CD4-positive, alpha-beta T cell treated with Interleukin-4 for 4 hours (primary cell): Measurements from ENCODE around the gene OXCT2.
"Not testable (repeated sequence)": the region's sequence is repeated elsewhere in the genome, so short reads cannot be mapped to it uniquely, and the experiment has no call there.

Experiments
- DNase-seq: peaks from one replicate; pipeline ENCODE4 v3.0.0-alpha.2; 2020

The OXCT2 gene

DNA sequence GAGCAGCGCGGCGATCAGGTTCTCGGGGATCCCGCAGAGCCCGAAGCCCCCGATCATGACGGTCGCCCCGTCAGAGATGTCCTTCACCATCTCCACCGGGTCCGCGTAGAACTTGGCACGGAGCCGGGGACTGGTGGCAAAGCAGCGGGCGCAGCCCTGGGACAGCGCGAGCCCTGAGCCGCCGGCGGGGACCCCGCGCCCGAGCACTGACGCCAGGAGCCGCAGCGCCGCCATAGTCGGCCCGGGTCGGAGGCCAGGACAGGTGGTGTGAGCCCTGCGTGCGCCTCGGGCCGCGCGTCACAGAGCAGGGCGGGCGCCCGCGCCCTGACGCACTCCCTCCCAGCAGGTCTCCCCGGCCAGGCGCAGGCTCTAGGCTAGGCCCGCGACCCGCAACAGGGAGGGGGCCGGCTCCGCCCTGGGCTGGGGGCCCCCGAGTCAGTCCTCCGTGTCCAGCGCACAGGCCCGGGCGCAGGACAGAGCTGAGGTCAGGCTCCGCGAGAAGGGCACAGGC, at the start of gene OXCT2:
Gene OXCT2 (minus strand): TSS at position 327 of the 511 bp plus-strand sequence. CDS start 93 bp downstream, at position 234.
- not testable (repeated sequence) for DNase-seq

DNA sequence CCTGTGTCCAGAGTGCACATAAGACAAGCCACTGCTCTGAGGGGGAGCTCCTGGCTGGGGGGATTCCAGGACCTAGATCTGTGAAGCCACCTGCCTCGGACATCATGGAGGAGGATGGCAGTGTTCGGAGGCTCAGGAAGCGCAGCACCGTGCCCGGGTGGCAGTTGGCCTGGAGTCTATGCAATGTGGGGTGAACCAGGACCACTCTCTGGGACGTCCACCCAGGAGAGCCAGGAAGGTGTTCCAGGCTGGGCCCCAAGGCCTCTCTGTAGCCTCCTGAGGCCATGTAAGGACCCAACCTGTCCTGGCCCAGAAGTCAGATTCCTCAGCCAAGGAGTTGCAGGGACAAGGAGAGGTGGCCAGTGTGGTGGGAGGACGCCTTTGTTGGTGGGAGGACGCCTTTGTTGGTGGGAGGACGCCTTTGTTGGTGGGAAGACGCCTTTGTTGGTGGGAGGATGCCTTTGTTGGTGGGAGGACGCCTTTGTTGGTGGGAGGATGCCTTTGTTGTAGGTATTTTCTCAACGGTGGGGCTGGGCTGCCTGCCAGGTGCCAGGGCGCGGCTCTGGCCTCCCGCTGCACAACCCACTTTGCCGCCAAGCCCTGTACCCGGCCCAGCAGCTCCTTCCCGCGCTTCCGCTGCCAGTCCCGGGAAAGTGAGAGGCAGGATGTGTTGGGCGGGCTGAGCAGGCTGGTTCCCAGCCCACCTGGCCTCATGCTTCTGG, 48.1 kb upstream of the OXCT2 start:
- no peak for DNase-seq

- DNase-seq = no peak
Measured at GRCh38 chr1:39818482-39818881, 47.3 kb upstream of the OXCT2 start.

DNA sequence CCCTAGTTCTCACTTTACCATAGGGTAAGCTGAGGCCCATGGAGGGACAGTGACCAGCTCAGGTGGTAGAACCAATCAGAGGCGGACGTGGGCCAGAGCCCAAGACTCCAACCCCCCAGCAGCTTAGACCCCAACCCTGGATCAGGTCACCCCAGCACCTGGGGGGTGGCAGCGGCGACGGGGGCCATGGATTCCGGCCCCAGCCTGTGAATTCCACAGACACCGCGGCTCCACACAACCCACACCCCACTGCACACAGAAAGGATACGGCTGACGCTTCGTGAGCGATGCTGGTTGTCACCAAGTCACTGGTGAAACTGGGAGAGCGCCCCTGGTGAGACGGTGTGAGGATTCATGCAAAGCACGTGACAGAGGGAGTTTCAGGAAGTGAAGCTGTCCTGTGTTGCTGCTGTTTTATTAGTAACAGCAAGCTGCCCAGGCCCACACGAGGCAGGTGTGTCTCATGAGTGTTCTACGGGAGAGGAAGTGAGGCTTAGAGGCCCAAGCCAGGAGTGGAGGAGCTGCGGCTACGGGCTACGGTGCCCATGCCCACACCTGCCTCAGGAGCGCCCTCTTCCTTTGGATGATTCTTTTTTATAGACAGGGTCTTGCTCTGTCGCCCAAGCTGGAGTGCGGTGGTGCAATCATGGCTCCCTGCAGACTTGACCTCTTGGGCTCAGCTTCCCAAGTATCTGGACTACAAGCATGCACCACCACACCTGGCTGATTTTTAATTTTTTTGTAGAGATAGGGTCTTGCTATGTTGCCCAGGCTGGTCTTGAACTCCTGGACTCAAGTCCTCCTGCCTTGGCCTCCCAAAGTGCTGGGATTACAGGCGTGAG, 46.2 kb upstream of the OXCT2 start:
- DNase-seq = peak; percentile 81

GRCh38 chr1:39816415-39817090, 45.4 kb upstream of the OXCT2 start:
- peak; percentile 26 for DNase-seq

DNA sequence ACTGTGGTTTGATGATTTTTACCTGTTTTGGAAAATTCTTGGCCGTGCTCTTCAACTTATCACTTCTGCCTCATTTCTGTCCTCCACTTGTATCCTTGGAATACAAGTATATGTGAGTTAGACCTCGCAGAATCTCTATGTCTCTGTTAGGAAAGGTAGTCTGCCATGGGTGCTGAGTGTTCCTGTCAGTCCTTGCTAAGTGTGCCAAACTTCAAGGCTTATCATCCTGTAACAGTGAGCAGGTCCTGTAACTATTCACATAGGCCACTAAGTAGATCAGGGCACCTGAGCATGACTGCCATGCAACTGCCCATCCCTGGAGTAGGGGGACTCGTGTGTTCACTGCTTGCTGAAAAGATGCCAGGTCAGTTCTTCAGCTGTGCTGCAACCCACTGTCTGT, 41.8 kb upstream of the OXCT2 start:
- no peak for DNase-seq

DNA sequence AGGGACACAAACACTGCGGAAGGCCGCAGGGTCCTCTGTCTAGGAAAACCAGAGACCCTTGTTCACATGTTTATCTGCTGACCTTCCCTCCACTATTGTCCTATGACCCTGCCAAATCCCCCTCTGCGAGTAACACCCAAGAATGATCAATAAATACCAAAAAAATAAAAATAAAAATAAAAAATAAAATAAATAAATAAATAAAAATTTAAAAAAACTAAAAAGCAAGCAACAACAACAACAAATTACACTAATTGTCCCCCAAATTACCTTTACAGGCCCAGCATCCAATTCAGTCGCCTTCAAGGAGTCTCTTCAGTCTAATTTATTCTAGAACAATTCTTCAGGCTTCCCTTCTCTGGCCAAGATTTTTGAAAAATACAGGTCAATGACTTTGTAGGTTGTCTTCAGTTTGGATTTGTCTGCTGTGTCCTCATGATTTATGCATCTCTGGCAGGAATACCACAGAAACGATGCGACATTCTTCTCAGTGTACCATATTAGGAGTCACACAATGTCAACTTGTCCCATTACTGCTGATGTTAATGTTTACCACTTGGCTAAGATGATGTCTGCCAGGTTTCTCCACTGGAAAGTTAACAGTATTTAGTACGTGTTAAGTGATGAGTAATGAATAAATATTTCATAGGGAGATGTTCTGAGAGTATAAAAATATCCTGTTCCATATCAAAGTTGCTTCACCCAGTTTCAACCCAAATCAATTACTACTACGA, 37.8 kb upstream of the OXCT2 start:
- DNase-seq = no peak

DNA sequence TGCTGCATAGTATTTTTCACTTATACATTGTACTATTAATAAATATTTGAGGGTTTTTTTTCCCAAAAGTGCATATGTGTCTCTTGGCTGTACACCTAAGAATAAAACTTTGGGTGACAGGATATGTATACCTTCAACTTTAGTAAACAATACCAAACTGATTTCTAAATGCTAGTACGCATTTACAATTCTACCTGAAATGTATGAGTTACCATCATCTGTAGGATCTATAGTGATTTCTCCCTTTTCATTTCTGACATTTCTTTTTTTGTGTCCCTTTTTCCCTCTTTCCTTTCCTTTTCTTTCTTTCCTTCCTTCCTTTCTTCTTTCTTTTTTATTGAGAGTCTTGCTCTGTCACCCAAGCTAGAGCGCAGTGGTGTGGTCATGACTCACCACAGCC, 34.2 kb upstream of the OXCT2 start:
- DNase-seq = no peak

- DNase-seq = no peak
Measured at GRCh38 chr1:39802496-39803260, 31.5 kb upstream of the OXCT2 start.

GRCh38 chr1:39800471-39800835, 29.3 kb upstream of the OXCT2 start:
- no peak for DNase-seq

DNA sequence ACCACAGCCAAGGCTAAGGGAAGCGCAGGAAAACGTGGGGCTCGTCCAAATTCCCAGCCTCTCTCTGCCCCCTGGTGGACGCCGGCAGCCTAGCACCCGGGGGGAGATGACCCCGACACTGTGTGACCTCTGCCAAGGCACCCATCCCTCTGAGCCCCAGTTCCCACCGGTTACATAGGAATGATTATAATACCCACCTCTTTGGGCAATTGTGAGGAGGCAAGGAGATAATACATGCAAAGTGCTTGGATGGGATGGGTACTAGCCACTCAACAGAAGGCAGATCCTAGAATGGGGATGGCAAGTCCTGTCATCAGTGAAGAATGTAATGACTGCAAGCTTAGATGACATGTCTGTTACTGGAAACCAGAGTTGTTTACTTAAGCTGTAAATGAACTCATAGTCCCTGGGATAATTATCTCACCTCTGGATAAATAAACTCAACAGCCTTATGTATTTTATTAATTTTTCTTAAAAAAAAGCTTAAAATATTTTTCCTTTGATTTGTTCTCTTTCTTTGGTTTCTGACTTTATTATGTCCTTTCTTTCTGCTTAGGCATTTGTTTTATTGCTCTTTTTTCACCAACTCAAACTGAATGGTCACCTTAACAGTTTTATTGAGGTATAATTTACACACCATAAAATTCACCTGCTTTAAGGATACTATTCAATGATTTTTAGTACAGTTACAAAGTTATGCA, 28.8 kb upstream of the OXCT2 start:
- peak; percentile 59 for DNase-seq

- DNase-seq = peak; percentile 95
Measured at GRCh38 chr1:39798859-39799769, 28.0 kb upstream of the OXCT2 start.

DNA sequence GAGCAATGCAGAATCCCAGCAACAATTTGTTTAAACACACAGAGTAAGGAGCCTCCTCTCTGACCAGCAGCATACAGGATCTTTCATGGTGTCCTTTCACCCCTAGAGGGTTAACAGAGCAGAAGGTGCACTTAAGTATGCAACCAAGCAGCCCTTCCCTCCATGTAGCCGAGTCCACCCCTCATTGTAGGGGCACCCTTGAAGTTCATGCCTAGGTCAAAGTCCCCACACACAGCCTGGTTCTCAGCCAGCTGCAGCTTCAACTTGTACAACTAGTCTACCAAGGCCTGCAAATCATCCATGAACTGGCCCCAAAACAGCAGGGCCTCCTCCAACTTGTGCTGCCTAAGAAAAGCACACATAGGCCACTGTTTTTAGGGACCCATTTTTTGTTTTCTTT, 24.5 kb upstream of the OXCT2 start:
- DNase-seq = no peak

DNA sequence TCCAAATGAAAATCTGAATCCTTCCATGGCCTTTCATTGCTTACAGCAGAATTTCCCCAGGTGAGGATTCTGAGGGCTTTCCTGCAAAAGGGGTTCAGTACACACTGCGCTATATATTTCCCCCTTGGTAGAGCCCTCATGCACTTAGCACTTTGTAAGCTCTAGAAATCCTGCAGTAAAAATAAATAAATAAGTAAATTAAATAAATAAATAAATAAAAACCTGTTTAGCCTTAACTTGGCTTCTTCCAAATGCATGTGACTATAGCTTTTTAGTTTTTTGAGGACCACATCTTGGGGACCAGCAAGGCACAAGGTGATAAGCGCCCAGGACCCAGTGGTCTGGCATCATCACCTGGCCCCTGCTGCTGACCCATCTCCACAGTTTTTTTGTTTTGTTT, 20.7 kb upstream of the OXCT2 start:
- DNase-seq = no peak

DNA sequence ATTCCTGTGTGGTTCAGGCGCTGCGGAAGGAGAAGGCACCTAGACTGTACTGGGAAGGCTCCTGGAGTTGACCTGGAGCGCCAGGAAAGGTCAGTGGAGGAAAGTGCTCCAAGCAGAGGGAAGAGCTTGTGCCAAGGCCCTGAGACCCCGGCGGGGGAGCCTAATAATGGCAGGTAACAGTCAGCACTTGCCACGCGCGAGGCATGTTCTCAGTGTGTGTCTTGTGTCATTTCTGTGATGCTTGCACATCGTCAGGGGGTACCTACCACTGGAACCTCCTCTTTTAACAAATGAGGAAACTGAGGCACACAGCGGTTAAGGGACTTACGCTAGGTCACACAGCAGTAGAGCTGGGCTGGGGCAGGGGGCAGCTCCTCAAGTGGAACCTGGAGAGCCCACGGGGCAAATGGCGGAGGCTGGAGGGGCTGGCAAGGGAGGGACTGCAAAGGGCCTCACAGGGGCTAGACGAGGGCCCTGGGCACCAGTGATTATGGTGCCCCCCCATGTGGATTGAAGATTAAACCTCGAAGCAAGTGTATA, 18.5 kb upstream of the OXCT2 start:
- DNase-seq = no peak

DNA sequence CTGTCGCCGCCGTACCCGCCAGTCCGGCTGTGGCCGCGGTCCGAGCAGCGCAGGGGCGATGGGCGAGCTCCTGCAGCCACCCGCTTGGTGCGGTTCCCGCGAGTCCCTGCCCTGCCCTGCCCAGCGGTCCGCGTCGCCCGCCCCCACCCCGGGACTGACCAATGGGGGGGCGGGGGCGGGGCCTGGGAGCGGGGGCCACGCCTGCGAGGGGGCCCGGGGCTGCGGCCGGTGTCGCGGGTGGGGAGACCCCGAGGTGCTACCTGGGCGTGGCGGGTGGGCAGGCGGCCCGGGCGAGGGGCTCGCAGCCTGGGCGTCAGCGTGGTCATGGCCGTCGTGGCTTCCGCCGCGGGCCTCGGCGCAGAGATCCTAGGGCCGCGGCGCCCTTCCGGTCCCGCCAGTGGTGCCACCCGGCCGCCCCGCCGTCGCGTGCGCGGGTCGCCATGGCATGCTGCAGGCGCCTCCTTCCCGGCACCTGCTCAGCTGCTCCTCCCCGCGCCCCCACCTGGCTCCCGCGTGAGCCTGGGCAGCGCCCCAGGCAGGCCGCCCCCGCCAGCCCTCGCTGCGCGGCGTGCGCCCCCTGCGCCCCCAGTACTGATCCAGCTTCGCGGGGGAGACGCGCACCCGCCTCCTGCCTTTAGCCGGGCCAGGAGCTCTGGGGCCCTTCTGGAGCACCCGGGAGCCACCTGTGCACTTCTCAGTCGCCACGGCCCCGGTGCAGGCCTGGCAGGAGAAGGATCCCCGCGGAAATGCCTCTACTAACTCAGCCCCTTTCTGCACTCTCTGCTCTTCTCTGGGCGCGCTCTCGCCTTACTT, 17.8 kb upstream of the OXCT2 start, which contains the start of gene BMP8B:
Gene BMP8B (minus strand): TSS at position 108 of the 813 bp plus-strand sequence. CDS start 380 bp downstream, outside the sequence.
- peak; percentile 30 for DNase-seq

GRCh38 chr1:39788426-39788757, 17.2 kb upstream of the OXCT2 start:
- DNase-seq = no peak

DNA sequence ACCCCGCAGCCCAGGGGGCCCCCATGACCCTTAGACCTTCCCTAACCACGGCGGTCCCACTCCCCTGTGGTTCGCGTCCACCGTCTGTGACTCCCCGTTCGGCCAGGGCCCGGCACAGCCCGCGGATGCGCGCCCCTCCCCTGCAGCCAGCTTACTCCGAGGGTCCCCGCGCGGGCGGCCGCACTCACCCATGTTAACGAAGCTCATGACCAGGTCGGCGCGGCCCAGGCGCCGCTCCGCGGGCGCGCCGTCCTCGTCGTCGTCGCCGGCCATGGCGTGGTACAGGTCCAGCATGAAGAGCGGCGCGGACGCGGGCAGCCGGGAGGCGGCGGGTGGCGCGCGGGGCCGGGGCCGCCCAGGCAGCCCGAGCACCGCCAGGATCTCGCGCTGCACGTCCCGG, 16.8 kb upstream of the OXCT2 start:
- DNase-seq = not testable (repeated sequence)

DNA sequence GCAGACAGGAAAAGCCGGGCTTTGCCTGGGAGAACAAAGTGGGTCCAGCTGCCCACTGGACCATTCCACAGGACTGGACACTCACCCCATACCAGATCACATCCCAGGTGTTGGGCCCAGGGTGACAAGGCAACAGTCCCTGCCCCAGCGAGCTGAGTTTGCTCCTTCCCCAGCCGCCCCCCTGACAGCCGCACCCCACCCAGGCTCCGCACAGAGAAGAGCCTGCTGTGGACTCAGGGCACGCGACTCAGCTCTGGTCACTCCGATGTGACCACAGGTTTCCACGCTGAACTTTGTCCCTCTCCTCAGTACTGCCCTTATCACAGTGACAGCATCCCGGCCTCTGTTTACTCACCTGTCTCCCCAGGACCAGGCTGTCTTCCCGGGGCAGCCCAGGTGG, 16.3 kb upstream of the OXCT2 start:
- DNase-seq = no peak
